SJSA1 (cell line): ENCODE measurements around the gene DNALI1. TPM values are rescaled to one million over a fixed set of nuclear protein-coding genes. Genes with fewer than 3 reads are reported as not detected.
"Not testable (repeated sequence)": the region's sequence is repeated elsewhere in the genome, so short reads cannot be mapped to it uniquely, and the experiment has no call there.

Experiments
- DNase-seq, 2 experiments: peaks; one replicate each; pipeline ENCODE4 v3.0.0-alpha.2; 2015 to 2020; ENCODE audit warnings: low spot score in 2 of 2, low read depth in 1 of 2
- H3K27ac ChIP-seq: fragments of 250-450 bp; sonication (Bioruptor Pico); 2 replicates; pipeline ENCODE4 v1.5.1; 2020; ENCODE audit warnings: mild to moderate bottlenecking, moderate library complexity
- H3K27me3 ChIP-seq: fragments of 250-450 bp; sonication (Bioruptor Pico); replicated peaks from 2 replicates; pipeline ENCODE4 v1.5.1; 2020; ENCODE audit warnings: mild to moderate bottlenecking, moderate library complexity
- H3K36me3 ChIP-seq: fragments of 250-450 bp; sonication (Bioruptor Pico); 2 replicates; pipeline ENCODE4 v1.5.1; 2020; ENCODE audit warnings: mild to moderate bottlenecking
- H3K4me1 ChIP-seq: fragments of 250-450 bp; sonication (Bioruptor Pico); replicated peaks from 2 replicates; pipeline ENCODE4 v1.6.1; 2021; ENCODE audit warnings: mild to moderate bottlenecking
- H3K4me3 ChIP-seq: fragments of 250-450 bp; sonication (Bioruptor Pico); 2 replicates; pipeline ENCODE4 v1.5.1; 2020; ENCODE audit warnings: mild to moderate bottlenecking
- H3K9me3 ChIP-seq: fragments of 250-450 bp; sonication (Bioruptor Pico); replicated peaks from 2 replicates; pipeline ENCODE4 v1.5.1; 2020; ENCODE audit warnings: mild to moderate bottlenecking
- total RNA-seq: library from RNA; depleted of rRNA; stranded (reverse); fragments of >200 nt; shearing (Covaris generic); gene quantifications from 2 replicates; pipeline ENCODE4 v1.2.3, GENCODE V29; 2014

The DNALI1 gene
- total RNA-seq, 1 experiment from 2014 or later = 1.0 TPM

DNA sequence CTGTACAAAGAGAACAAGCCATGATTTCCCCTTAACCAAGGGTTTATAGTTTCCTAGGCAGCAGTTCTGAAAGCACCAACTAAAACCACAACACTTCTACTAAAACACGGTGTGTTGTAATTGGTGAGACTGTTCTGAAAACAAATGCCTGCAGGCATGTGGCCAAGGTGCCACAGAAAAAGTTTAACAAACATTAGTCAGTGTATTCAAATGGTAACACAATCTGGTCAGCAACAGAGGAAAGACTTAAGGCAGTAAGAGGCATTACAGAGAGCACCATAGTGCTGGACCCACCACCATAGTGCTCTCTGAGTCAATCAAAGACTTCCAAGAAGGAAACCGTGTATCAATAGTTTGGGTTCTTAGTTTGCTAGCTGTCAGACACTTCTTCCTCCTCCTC lies 19.4 kb upstream of the DNALI1 start:
- H3K9me3 ChIP-seq = no peaks in the 10 kb centered on the region
- no peak for DNase-seq
- no peak overlapping the region for H3K4me3 ChIP-seq
- H3K4me1 ChIP-seq = peaks cover 15% of the 10 kb centered on the region
- no peaks in the 10 kb centered on the region for H3K27me3 ChIP-seq
- H3K36me3 ChIP-seq = peaks cover 69% of the 10 kb centered on the region
- no peak overlapping the region for H3K27ac ChIP-seq

- H3K4me1 ChIP-seq, H3K27me3 ChIP-seq, H3K4me3 ChIP-seq, H3K9me3 ChIP-seq, DNase-seq, H3K27ac ChIP-seq: not testable (repeated sequence)
- H3K36me3 ChIP-seq = peaks cover 71% of the 10 kb centered on the region
Observed at GRCh38 chr1:37539154-37539553, 17.6 kb upstream of the DNALI1 start.

DNA sequence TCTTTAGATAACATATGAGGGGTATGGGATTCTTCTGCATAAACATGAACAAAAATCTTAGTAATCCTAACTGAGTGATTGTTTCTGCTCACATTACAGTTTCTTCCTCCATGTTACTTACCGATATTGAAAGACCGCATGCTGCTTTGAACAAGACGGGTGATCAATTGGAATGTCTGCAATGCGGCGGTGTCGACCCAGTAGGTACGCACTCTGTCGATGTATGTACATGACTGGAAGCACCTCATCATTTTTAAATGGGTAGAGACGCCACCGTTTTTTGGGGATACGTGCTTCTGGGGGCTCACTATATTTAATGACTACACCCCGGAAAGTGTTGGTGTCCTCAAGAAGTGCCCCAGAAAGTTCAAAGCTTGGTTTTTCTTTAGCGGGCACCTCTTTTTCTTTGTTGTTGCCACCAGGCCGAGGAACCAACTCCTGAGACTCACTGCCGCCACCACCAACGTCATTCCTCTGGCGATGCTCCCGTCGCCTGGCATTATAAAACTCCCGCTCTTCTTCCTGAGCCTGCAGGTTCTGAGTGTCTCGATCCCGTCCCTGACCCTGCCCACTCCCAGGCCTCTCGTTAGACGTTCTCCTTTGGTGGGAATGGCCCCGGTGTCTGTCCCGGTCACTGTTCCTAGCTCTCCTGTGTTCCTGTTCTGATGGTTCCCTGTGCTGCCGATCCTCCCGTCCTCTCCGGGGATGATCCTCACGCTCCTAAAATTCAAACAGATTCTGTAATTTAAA lies 16.5 kb upstream of the DNALI1 start:
- Histone ChIP-seq H3K36me3 (peaks cover 78% of the 10 kb centered on the region), H3K9me3 (no peaks in the 10 kb centered on the region), H3K4me3 (no peak overlapping the region), H3K27me3 (no peaks in the 10 kb centered on the region), H3K27ac (no peak overlapping the region), H3K4me1 (no peaks in the 10 kb centered on the region)
- no peak for DNase-seq

GRCh38 chr1:37544530-37544929 lies 12.2 kb upstream of the DNALI1 start:
- Histone ChIP-seq H3K27me3 (no peaks in the 10 kb centered on the region), H3K9me3 (no peaks in the 10 kb centered on the region), H3K36me3 (peaks cover 73% of the 10 kb centered on the region)

DNA sequence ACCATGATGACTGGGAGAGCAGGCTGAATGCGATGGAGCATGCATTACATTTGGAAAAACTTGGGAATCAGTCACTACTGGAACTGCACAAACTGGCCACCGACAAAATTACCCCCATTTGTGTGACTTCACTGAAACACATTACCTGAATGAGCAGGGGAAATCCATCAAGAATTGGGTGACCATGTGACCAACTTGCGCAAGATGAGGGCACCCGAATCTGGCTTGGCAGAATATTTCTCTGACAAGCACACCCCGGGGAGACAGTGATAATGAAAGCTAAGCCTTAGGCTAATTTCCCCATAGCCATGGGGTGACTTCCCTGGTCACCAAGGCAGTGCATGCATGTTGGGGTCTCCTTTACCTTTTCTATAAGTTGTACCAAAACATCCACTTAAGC lies 11.7 kb upstream of the DNALI1 start:
- Histone ChIP-seq H3K27me3 (no peaks in the 10 kb centered on the region), H3K27ac (no peak overlapping the region), H3K4me3 (no peak overlapping the region), H3K9me3 (no peaks in the 10 kb centered on the region), H3K4me1 (no peaks in the 10 kb centered on the region), H3K36me3 (peaks cover 73% of the 10 kb centered on the region)
- no peak for DNase-seq

More at GRCh38 chr1:37544530-37544929, 12.2 kb upstream of the DNALI1 start:
- Histone ChIP-seq H3K27ac (no peak overlapping the region), H3K4me1 (no peaks in the 10 kb centered on the region), H3K4me3 (no peak overlapping the region)
- no peak for DNase-seq

- no peak overlapping the region for H3K4me3 ChIP-seq
- H3K27ac ChIP-seq = no peak overlapping the region
- no peaks in the 10 kb centered on the region for H3K9me3 ChIP-seq
- peaks cover 85% of the 10 kb centered on the region for H3K36me3 ChIP-seq
- DNase-seq = no peak
- H3K4me1 ChIP-seq = peaks cover 9% of the 10 kb centered on the region
- no peaks in the 10 kb centered on the region for H3K27me3 ChIP-seq
Observed at GRCh38 chr1:37549341-37549740, 7.4 kb upstream of the DNALI1 start.

DNA sequence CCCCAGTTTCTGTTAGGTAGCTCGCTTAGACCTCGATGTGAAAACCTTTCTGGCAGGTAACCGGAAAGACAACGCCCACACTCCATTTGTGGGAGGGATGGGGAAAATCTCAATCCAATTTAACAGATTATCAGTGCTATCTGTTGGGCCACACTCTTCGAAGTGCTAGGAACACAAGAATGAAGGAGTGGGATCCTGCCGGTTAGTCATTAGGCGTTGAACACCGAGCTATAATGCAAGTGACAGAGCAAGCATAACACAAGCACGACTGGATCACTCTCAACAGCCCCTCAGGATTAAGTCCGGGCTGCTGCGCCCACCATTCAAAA lies 3.2 kb upstream of the DNALI1 start:
- Histone ChIP-seq H3K36me3 (peaks cover 50% of the 10 kb centered on the region), H3K27me3 (no peaks in the 10 kb centered on the region)
- no peak for DNase-seq

GRCh38 chr1:37553927-37554808 lies 2.6 kb upstream of the DNALI1 start, which contains the start of gene SNIP1:
SNIP1 (minus strand) TSS chr1:37554293; CDS start chr1:37554229, 64 bp downstream.
- Histone ChIP-seq H3K36me3 (peaks cover 46% of the 10 kb centered on the region), H3K27me3 (no peaks in the 10 kb centered on the region), H3K4me1 (peaks cover 17% of the 10 kb centered on the region), H3K4me3 (peak within 1 kb of the TSS; percentile 86), H3K27ac (peak within 1 kb of the TSS; percentile 69), H3K9me3 (no peaks in the 10 kb centered on the region)
- peak; percentile 76 to 92 for DNase-seq

More for the DNA sequence above, 3.2 kb upstream of the DNALI1 start:
- no peaks in the 10 kb centered on the region for H3K9me3 ChIP-seq
- peaks cover 17% of the 10 kb centered on the region for H3K4me1 ChIP-seq
- peak overlapping the region; percentile 69 for H3K27ac ChIP-seq
- peak overlapping the region; percentile 86 for H3K4me3 ChIP-seq

- Histone ChIP-seq H3K36me3 (peaks cover 17% of the 10 kb centered on the region), H3K4me3 (no peak overlapping the region), H3K27ac (no peak overlapping the region), H3K4me1 (peaks cover 17% of the 10 kb centered on the region), H3K27me3 (no peaks in the 10 kb centered on the region), H3K9me3 (no peaks in the 10 kb centered on the region)
- no peak for DNase-seq
Observed at GRCh38 chr1:37557402-37557801, 662 bp downstream of the DNALI1 start.

DNA sequence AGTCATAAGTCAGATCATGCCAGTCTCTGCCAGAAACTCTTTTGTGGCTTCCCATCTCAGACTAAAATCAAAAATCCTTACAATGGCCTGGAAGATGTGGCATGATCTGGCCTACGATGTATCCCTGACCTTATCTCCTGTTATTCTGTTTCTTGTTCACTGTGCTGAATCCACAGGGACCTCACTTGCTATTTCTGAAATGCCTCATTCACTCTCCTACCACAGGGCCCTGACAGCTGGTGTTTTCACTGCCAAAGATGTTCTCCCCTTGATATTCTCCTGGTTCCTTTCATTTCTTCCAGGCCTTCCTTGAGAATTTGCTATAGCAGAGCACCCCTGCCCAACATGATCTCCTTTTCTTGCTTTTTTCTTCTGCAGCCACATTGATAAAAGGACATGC lies 1.7 kb downstream of the DNALI1 start:
- H3K27ac ChIP-seq = no peak overlapping the region
- H3K4me3 ChIP-seq = no peak overlapping the region

DNA sequence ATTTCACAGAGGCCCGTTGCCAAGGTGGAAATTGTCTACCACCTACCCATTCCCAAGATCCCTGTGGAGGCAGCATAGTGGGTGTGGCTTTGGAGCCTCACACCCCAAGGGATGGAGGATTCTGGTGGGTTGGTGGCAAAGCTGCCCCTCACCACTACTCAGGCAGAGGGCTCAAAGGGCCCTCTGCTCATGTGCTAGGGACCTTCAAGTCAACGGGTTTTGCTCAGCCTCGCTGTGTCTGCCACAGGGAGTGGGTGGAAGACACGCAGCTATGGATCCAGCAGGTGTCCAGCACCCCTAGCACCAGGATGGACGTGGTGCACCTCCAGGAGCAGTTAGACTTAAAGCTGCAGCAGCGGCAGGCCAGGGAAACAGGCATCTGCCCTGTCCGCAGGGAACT lies 2.3 kb downstream of the DNALI1 start:
- no peaks in the 10 kb centered on the region; the same call in 1 of the 2 replicates for H3K36me3 ChIP-seq
- H3K9me3 ChIP-seq = no peaks in the 10 kb centered on the region
- no peak for DNase-seq
- H3K4me3 ChIP-seq = no peak overlapping the region
- peaks cover 8% of the 10 kb centered on the region for H3K4me1 ChIP-seq
- H3K27ac ChIP-seq = no peak overlapping the region
- H3K27me3 ChIP-seq = no peaks in the 10 kb centered on the region

More for the DNA sequence above, 1.7 kb downstream of the DNALI1 start:
- no peaks in the 10 kb centered on the region for H3K27me3 ChIP-seq
- peaks cover 8% of the 10 kb centered on the region for H3K4me1 ChIP-seq
- H3K9me3 ChIP-seq = no peaks in the 10 kb centered on the region
- peaks cover 6% of the 10 kb centered on the region for H3K36me3 ChIP-seq
- no peak for DNase-seq

GRCh38 chr1:37559957-37560379 lies 3.2 kb downstream of the DNALI1 start:
- H3K27ac ChIP-seq, H3K9me3 ChIP-seq, DNase-seq, H3K27me3 ChIP-seq, H3K4me3 ChIP-seq, H3K36me3 ChIP-seq, H3K4me1 ChIP-seq: not testable (repeated sequence)

- Histone ChIP-seq H3K4me3 (no peak overlapping the region), H3K4me1 (peaks cover 8% of the 10 kb centered on the region), H3K36me3 (peaks cover 11% of the 10 kb centered on the region), H3K9me3 (no peaks in the 10 kb centered on the region), H3K27me3 (no peaks in the 10 kb centered on the region), H3K27ac (no peak overlapping the region)
- no peak for DNase-seq
Observed at GRCh38 chr1:37560401-37561132, 3.8 kb downstream of the DNALI1 start.
